HG03342 (cell line): ENCODE results near the gene POLD3.

ENCODE experiments used
- ATAC-seq: cut with Tn5 transposase; IDR thresholded peaks from one replicate; pipeline ENCODE4 v1.9.1; 2021; ENCODE audit warnings: mild to moderate bottlenecking, moderate library complexity; ENCODE audit not compliant: unreplicated experiment

The POLD3 gene

GRCh38 chr11:74670171-74670570, 77.8 kb downstream of the POLD3 start:
- ATAC-seq, result no peak

DNA sequence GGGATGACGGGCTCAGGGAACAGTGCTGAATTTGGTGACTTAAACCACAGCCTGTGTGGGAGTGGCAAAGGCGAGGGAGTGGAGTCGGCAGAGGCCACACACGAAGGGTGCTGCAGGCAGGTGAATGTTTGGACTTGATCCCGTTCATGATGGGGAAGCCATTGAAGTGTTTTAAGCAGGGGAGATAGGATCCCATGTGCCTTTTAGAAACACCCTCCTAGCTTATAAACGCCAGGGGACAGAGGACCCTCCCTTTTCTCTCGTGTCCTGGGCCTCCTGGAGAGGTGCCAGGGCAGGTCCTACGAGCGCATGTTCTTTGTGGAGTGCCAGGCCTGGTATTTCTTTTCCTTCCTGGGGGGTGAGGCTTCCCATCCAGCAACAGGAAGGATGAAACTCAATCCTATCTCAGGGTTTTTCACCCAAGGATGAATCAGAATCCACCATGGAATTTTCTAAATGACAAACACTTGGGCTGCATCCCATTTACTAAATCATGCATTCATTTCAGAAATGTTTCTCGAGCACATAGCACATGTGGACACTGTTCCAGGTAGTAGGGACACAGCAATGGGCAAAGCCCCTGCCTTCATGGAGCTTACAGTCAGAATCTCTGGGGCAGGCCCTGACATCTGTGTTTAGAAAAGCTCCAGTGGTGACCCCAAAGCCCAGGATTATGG, 79.3 kb downstream of the POLD3 start:
- ATAC-seq, result no peak

- no peak for ATAC-seq
These were observed 80.1 kb downstream of the POLD3 start for GRCh38 chr11:74672332-74672955.

GRCh38 chr11:74672956-74673692, 80.7 kb downstream of the POLD3 start:
- no peak for ATAC-seq

- ATAC-seq, result no peak
These were observed 81.4 kb downstream of the POLD3 start for GRCh38 chr11:74673693-74674360.

GRCh38 chr11:74675761-74676160, 83.4 kb downstream of the POLD3 start:
- ATAC-seq, result no peak

- no peak for ATAC-seq
These were observed 84.2 kb downstream of the POLD3 start for GRCh38 chr11:74676596-74676995.

DNA sequence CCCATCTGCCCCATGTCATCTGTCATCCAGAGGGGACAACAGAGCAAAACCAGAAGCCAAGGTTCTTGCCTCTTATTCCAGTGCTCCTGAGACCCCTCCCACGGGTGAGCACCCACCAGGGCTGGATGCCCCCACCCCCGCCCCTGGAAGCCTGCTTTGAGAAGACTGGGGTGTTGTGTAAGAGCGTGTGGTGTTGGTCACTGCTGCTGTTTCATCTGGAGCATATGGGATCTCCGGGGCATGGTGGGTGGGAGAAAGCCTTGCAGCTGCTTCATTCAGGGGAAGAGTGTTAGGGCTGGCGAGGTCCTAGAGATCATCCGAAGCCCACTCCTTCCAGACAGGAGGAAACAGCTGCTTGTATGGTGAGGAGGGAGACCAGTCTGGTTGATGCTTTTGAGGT, 84.7 kb downstream of the POLD3 start:
- no peak for ATAC-seq

DNA sequence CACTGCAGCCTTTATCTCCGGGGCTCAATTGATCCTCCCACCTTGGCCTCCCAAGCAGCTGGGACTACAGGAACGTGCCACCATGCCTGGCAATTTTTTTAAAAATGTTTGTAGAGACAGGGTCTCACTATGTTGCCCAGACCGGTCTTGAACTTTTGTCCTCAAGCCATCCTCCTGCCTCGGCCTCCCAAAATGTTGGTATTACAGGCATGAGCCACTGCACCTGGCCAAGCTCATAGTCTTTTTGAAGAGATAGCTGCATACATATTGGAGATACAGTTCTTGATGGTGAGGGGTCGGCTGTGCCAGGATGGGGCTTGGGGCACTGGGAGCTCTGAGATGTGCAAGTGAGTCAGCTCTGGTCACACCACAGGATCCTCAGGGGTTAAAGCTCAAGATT, 85.7 kb downstream of the POLD3 start:
- ATAC-seq, result no peak

GRCh38 chr11:74678591-74679512, 86.5 kb downstream of the POLD3 start:
- no peak for ATAC-seq

DNA sequence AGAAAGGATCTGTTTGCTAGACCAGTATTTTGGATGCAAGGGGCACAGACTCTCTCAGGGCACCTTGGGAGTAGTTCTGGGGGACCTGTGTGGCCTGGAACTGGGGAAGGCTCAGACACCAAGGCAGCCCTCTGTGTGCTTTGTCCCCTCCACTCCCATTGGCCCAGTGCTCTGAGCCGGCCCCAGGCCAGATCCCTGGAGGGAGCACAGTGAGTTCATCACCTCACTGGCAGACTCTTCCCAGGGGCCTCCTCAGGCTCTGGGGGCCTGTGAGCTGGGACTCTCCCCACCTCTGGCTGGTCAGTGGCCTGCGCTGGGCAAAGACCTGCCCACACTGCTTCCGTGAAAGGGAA, 87.1 kb downstream of the POLD3 start:
- ATAC-seq, result no peak

DNA sequence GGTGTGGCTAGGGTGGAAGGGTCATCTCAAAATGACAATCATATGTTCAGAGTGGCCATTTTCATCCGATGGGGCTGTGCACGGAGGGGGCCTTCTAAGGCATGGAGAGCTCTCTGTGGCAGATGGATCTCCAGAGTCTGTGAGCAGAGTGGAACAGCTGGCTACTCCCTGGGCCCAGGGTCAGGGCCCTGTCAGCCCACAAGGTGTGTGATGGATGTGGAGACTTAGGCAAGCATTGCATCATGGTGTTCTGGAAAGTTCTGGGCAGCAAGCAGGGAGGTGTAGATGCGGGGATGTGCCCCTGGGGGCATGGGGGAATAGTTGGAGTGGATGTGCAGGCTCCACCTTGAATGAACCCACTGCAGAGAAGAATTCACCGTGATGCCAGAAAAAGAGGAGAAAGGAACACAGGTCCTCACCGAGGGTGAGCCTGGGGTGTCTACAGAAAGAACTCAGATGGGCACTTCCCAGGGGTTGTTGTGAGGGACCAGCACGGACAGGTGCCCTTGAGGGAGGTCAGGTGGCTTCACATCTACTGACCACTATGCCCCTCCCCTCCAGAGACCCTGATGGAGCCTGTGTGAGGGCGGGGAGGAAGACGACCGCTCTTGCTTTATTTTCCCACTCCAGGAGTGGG, 87.8 kb downstream of the POLD3 start:
- ATAC-seq, result no peak

DNA sequence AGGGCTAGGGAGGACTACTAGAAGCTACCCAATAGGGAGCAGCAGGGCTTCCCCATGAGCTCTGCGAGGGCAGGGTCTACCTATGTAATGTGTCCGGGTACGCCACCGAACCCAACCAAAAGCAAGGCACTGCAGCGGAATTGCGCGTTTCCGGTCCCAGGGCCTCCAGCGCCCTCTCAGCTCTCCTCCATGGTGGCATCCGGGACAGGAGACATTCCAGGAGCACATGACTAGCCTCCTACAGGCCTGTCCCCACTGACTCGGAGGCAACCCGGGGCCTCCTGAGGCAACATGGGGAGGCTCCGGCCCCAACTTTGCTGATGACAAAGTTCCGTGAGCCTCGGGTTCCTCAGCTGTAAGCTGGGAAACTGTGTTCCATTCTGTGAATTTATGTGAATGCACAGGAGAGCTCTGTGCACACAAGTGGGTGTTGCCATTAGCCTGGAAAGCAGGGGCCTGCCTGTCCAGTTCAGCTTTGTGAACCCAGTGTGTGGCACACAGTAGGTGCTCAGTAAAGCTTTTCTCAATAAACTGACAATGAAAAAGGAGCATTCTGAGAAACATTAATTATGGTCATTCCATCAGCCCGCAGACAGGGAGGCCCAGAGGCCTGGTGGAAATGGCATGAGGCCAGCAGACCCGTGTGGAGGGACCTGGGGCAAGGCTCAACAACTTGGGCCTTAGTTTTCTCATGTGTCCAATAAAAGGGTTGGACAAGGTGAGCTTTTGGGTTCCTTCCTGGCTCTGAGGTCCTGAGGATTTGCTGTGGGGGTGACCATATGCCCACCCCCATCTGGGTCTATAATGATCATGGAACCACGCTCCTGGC, 88.5 kb downstream of the POLD3 start:
- no peak for ATAC-seq

DNA sequence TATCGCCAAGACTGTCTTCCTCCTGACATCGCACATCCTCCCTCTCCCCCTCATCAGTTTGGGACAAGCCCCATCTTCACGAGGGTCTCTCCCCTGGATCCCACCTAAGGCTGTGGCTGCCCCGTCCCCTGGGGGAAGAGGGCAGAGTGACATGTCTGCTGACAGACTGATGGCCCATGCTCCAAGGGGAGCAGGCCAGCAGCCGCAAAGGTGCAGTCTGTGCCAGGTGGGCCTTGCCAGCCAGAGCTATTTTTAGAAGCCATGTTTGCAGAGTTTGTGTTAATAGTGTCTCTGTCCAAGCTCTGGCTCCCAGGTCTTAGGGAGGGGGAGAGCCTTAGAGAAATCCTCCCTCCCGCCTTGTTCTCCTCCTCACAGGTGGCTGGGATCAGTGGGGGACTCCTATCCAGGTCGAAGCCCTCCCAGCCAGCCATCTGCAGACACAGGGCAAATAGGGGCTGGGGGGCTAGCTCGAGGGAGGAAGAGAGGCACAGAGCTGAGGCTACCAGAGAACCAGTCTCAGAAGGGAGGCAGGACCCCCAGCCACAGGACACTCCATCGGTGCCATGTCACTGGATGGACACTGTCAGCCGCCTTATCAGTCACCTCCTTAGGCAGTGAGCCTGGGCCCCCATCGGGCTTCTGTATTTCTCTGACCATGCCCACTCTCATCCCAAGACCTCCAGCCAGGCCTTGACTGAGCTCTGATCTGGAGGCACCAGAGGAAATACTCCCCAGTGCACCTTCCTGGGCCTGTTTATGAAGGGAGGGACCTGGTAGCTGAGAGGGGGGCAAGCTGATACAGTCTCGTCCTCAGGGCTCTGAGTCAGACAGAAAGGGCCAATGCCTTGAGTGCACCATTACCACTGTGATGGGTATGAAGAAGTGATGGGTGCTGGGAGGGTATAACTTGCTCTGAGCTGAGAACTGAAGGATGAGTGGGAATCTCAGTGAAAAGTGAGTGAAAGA, 89.6 kb downstream of the POLD3 start:
- no peak for ATAC-seq

DNA sequence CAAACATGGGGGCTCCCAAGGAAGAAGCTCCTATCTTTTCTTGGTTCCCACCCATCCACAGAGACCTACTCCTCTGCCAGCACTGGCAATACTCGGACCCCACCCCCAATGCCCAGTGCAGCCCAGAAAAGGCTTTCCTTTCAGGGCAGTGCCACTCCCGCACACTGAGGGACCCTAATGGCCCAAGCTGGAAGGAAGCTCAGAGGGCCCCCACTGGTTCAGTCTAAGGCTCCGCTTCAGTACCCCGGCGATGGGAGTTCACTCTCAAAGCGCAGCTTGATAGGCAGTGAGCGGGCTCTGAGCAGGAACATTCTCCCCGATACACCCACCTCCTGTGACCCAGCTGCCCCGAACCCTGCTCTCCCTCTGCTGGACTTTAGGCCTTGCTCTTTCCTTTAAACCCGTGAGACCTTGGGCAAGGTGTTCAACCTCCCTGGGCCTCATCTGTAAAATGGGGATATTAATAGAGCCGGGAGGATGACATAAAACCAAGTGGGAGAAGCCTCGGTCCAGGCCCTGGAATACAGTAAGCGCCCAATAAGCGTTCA, 90.4 kb downstream of the POLD3 start:
- no peak for ATAC-seq

DNA sequence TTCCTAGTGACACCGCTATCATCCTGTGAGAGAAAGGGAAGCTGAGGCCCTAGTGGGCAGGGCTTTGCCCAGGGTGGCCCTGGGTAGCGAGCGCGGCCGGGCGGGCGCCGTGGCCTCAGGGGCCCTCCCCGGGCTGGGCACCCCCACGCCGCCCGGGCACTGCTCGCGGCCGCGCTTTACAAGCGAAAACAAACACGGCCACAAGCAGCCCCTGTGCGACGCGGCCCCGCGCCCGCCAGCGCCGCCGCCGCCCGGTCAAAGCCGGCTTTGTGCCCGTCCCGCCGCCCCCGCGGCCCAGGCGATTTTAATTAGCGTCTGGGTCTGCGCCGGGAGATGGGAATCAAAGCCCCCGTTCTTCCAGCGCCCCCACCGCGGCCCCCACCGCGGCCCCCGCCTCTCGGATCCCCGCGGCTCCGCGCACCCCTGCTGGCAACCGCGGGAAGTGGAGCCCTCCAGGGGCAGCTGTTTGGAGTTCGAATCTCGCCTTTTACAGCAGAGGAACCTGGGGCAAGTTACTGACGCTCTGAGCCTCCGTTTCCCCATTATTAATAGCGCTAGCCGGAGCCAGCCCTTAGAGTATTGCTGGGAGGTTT, 91.0 kb downstream of the POLD3 start:
- ATAC-seq, result no peak

DNA sequence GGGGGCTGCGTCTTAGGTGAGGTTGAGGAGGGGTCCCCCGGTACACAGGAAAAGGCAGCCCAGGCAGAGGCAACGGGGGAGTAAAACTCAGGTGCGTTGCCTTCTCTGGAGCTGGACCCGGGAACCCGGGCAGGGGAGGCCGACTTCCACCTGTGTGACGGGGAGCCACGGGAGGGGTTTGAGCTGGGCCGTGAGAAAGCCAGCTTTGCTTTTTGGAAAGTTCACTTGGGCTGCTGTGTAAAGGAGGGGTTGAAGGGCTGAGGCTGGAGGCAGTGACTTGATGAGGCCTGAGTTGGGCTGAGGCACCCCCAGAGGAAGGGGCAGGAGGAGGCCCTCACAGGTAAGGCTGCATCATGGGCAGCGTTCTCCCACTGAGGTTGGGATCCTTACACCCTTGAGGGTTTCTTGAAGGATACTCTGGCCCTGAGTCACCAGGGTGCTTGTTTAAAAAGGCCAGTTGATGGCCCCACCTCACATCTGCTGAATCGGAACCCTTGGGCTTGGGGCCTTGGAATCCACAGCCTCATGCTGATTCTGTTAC, 91.6 kb downstream of the POLD3 start:
- ATAC-seq, result no peak
